NCI-H2107 (cell line): Measurements from ENCODE around the gene COPS9.

Source experiments
- DNase-seq: peaks from one replicate; lab custom pipeline; 2025; lab: John Stamatoyannopoulos, UW

COPS9 gene

DNA sequence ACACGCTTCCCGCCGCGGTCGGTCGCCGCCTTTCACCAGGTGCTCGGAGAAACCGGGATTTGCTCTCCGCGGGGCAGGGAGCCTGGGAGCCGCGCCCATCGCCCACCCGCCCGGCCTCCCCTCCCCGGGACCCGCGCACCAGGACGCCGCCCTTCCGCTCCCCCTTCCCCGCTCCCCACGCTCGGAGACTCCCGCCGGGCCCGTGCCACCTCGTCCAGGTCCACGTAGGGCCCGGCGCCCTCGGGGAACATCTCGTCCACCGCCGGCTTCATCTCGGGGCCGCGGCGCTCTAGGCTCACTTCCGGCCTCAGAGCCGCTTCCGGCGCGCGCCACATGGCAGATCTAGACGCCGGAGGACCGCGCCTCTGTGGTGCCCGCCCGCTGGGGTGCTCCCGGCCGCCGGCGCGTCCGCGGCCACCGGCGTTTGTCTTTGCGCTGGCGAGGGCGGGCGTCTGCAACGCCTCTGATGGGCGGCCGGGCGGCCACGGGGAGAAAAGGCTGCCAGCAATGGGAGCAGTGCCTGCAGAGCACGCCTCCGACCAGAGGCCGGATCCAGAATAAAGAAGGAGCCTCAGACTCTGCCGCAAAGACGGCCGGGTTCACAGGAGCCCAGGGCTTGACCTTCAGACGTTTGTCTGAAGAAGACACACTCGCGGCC, at the start of gene COPS9:
Gene COPS9, minus strand, starts transcription at position 293 of the 658 bp plus-strand sequence. Its CDS starts 21 bp downstream, at position 272.
- DNase-seq: peak; percentile 73

DNA sequence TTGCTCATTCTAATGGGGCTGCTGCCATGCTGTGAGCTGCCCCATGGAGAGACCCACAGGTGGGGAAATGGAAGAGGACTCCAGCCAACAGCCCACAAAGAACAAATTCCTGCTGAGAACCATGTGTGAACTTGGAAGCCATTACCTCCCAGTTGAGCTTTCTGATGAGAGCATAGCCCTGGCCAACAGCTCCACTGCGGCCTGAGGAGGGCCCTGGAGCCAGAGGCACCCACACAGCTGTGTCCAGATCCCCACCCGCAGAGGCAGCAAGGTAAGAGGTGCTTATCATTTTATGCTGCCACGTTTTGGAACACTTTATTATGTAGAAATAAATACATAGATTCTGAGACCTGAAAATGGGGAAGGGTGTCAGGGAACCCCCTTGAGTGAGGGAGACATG, 48.6 kb upstream of the COPS9 start:
- no peak for DNase-seq

DNA sequence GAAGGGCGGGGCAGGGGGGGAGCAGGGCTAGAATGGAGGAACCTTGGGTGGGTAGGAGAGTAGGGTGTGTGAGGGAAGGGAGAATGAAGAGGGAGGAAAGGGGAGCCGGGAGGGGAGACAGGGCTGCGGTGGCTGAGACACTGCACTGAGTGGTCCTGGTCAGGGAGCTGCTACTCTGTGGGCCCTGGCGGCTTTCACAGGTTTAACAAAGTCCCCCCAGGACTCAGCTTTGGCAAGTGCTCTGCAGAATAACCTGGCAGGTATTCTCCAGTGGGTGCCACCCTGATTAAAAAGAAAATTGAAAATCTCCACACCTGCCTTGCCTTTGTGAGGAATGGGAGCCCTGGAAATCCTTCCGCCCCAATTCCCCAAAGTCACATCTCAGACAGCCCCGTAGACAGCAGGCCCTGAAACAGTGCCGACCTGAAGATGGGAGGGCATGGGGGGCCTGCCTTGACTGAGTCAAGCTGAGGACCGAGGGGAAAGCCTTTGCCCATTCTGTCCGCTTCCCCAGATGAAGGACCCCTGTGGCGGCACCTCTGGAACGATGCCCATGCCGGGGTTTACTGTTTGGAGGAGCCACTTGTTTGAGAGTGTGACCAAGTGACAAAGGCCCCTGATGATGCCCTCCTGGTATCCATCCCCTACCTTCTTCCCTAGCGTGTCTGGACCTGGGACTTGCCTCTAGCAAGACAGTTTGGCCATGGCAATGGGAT, 47.9 kb upstream of the COPS9 start:
- no peak for DNase-seq

DNA sequence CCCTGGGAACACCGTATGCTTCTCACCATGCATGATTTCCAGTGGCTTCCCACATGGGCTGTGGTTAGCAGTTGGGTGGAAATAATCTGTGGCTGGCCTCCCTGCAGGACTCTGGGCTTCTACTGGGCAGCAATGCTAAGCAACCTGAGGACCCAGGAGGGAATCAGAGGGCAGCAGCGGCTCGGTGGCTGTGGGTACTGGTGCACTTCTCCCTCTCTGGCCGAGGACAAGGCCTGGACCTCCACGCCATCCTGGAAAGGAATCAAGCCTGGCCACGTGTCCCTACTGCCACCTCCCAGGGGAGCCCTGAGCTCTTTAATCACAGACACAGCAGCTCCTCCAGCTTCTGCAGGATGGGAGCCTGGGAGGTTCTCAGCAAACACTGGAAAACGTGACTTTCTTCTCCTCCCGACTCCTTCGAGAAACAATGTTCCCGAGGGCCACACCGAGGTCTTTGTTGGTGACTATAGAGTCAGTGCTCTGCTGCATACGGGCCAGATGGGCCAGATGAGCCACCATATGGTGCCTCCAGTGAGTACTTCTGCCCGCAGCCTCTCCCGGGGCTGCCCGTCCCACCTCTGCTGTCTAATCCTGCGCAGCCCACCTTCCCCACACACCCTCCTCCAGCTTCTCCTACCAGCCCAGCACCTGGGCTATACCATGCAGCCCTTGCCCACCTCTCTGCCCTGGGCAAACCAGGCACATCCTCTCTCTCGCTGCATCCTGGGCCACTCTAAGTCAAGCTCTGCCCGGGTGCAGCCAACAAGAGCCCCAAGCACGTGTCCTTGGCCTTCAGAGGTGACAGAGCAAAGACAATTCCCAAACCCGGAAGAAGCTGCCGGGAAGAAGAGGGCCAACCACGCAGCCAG, 47.1 kb upstream of the COPS9 start:
- no peak for DNase-seq

DNA sequence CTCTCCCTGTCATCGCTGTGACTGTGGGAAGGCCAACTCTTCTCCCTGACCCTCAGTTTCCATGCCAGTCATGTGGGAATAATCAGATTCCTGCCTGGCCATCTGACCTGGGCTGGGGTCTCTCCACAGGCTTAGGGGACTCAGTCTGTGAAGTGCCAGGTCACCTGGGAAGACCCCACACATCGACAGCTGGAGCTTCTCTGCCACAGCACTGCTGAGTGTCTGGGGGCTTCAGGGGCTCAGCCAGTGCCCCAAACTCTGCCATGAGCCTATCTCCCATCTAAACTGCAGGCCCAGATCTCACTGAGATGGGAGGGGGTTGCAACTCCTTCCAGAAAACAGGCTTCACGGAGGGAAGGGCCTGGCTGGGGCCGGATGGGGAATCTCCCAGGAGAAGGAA, 46.4 kb upstream of the COPS9 start:
- DNase-seq: no peak

DNA sequence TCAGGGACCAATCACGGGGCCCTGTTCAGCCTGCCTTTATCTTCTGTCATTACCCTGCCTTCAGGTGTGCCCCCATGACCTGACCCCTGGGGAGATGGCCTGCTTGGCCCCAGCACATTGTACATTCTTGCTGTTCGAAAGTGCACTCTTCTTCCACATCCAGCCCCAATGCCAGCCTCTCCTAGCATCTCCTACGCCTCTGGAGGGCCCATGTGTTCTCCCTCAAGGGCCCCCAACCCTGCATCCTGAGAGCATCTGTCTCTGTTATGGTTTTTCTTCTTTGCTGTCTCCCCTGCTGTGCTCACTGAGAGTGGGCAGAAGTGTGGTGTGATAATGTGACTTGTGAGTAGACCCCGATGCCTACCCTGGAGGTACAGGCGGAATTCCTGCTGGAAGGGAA, 45.9 kb upstream of the COPS9 start:
- no peak for DNase-seq

DNA sequence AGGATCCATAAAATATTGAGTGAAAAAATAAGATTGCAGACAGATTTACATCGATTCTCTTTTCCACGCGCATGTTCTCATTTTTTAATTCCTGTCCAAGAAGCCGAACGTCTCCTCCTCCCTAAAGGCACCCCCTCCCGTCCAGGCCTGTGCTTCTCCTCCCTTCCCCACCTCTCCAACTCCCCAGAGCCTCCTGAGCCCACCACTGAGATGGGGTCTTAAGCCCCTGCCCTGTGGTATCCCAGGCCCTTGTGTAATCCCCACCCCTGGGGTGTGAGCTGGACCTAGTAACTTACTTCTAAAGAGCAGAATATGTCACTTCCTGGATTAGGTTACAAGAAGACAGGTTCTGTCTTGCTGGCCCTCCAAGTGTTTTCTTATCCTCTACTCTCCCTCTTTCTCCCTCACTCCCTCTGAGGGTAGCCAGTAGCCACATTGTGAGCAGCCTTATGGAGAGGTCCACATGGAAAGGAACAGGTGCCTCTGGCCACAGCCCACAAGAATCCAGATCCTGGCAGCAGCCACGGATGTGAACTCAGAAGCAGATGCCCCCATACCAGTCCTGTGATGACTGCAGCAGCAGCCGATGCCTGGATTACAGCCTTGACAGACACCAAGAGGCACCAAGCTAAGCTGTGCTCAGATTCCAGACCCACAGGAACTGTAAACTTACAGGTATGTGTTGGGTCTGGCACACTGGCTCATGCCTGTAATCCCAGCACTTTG, 44.0 kb upstream of the COPS9 start:
- no peak for DNase-seq

DNA sequence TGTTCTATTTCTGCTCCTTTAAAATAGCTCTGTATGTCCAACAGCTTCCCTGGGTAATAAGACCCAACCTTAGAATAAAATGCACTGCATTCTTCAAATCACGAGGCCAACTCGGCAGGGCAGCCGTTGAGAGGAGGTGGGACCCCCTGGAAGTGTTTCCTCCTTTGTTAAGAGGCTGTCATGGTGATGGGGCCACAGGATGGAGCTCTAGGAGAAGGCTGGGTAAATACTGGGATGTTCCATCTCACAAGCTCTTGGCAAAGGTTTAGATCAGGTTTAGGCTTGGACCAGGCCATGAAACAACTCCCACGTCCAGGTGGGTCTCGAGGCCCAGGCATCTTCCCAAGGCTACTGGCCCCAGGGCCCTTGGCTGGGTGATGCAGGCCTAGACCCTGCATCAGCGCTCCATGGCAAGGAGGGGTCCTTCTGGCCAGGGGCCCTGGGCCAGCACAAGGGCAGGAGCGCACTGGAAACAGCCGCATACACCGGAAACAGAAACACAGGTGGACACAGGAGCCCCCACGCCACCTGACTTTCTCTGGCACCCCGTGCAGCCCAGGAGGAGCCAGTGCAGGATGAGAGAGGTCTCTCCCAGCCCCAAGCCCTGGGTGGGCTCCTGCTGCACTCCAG, 43.2 kb upstream of the COPS9 start:
- DNase-seq: no peak

DNA sequence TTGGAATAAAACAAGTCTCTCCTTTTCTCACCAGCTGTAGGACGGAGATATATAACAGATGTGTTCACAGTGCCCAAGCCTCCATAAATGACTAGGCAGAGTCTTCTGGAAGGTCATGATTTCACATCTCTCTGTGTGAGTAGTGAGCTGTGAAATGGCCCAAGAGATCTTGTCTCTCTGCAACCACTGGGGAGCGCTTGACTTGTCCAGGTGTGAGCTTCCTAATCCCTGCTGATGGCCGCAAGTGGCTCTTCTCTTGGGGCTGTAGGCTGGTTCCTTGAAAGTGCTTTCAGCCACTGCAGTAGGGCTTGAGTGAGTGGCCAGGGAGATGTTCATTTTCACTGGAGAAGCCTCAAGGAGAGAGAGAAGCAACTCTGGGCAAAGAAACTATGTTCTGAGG, 42.5 kb upstream of the COPS9 start:
- DNase-seq: no peak

DNA sequence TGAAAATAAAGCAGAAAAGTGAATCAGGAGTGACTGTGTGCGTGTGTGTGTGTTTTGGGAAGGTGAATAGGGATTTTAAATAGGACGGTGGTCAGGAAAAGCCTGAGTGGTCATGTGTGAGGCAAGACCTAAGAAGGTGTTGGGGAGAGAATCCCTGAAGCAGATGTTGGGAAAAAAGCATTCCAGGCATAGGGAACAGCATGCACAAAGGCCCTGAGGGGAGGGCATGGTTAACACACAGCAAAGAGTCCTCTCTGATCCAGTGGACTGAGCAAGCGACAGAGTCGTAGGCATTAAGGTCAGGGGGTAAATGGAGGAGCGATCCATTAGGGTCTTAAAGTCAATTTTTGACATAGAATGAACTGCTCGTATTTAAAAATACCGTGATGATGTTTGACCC, 38.4 kb upstream of the COPS9 start:
- no peak for DNase-seq

DNA sequence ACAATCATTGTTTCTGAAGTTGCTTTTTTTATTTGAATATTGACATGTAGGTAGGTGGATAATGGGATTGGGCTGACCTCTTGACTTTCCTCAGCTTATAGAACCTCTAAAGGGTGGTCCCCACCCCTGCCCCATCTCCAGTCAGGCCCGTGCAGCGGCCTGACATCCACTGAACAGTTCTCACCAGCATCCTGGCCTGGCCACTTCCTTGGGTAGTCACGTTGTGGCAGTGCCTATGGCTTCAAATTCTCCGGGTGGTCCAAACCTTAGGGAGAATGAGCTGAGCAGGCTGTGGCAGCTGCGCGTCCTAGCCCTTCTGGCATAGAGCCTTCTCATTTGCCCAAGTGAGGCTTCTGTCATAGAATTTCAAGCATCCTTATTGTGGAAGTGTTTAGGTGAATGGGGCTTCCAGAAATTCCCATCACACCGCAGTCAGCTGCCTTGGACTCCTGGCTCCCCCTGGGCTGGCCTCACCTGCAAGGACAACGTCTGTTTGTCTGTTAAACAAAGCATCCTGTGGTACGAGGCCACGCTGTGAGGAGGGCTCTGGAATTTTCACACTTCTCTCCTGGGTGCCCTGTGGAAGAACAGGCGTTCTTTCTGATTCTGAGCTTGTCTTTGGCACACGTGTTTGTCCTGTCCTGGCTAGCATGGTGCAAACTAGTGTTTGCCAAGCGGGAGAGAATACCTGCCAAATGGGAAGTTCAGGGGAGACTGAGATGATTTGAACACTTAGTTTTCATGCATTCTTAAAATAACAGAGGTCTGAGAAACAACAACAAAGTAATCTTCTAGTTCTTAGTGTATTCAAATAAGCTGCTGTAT, 36.2 kb upstream of the COPS9 start:
- no peak for DNase-seq

DNA sequence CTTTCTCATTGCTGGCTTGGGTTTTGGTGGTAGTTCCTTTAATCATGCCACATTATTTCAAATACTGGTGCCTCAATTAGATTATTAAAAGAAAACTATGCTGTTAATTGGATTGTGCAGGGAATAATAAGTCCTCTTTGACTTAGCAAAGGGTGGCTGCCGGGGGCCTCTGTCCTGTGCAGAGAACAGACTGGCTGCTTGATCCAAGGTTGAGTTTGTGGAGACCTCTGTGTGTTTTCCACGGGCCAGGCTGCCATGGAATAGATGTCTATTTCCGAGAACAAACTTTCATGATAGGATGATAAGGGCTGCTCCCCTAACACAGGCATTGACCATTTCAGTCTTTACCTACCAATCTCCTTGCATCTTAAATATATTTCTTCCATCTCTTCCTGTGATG, 34.8 kb upstream of the COPS9 start:
- no peak for DNase-seq

DNA sequence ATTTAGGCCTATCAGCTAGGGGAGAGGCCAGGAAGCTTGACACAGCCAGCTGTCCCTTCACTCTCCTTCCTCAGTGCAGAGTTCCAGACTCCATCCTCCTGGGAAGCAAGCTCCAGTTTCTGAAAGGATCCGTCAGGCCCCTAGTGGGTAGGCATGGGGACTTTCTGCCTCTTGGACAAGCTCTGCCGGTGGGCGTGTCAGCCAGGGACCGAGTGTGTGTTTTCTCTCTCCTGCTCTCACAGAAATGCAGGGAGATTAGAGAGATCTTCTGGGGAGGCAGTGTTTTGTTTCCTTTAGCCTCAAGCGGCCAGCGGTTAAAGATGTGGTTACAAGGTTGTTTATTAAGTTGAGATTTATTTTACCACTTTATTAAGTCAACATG, 34.2 kb upstream of the COPS9 start:
- no peak for DNase-seq

DNA sequence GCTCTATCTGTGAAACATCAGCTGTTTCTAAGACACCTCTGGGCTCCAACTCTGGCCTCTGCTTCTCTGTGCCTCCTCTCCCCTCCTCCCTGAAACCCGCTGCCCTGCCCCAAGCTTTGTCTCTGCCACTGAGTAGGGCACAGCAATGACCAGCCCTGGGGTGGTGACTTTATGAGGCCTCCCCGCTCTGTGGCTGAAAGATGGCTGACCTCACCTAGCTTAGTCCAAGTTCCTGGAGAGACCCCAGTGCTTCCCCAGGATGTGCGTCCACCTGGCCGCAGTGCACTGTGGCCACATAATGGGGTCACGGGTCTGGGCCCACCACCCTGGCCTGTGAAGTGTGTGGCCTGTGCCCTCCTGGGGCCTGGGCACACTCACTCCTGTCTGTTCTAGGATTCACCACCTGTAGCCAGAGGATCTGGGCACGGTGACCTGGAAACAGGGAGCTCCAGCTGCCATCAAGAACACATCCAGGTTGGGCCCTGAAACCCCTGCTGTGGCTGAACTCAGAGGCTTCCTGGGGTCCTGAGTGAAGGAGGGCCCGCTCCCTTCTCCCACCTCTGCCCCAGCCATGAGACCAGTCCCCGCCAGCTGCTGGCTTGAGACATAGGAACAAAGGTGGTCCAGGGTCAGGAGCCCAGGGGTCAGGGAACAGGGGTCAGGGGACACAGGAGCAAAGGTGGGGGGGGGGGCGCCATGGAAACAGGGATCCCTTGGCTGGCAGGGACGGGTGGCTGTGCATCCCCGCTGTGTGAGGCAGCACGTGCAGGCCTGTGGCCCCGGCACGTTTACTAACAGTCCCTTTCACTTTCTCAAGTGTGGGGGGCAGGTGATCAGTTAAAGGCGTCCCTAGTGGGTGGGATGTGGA, 33.6 kb upstream of the COPS9 start:
- no peak for DNase-seq

DNA sequence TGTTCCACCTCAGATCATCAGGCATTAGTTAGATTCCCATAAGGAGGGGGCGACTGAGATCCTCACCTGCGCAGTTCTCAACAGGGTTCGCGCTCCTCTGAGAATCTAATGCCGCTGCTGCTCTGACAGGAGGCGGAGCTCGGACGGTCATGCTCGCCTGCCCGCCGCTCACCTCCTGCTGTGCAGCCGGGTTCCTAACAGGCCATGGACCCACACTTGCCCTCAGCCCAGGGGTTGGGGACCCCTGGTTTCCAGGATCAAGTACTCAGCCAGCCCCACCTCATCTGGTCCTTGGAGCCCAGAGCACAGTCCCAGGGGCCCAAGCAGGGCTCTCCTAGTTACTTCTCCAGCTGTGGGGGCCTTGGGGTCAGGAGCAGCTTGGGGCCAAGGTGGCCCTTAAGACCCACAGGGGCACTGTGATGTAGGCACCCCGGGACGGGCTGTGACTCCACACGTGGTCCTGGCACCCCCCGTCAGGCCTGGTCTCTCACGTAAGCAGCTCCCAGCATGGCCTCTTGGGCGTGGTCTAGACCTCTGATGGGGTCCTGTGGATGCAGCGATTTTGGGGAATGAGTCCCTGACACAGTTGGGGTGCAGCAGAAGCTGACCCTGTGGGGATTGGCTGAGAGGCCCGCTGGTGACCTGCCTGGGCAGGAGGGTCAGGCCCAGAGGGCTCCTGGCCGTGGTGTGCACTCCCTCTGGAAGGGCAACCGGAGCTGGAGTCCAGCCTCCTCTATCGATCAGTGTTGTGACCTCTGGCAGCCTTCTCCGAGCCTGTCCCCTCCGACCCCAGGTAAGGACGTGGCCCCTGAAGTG, 32.6 kb upstream of the COPS9 start:
- DNase-seq: no peak

DNA sequence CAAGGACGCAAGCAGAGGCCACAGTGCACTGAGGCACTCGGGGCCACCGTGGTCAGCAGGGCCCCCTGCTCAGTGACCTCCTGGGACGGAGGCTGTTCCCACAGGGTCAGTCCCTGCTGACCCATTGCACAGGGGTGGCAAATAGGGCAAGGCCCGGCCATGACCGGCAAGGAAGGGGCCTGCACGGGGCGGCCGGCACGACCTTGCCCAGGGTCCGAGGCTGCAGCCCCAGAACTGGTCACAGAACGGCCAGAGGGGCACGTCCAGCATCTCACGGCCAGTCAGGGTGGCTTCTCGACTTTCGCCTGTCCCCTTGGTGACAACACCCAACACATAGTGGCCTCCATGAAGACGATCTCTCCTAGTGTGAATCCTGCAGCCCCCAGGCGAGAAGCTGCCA, 31.9 kb upstream of the COPS9 start:
- no peak for DNase-seq

DNA sequence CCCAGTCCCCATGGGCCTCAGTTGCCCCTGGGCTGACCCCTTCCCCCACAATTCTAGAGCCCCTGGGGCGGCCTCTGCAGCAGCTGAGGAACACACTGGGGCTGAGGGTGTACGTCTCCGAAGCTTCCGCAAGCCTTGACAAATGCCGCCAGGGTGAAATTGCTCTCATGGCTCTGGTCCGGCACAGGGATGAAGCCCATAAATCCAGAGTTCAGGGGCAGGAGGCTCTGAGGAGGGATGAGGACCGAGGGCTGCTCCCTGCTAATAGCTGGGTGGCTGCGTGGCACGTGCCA, 31.4 kb upstream of the COPS9 start:
- DNase-seq: no peak

DNA sequence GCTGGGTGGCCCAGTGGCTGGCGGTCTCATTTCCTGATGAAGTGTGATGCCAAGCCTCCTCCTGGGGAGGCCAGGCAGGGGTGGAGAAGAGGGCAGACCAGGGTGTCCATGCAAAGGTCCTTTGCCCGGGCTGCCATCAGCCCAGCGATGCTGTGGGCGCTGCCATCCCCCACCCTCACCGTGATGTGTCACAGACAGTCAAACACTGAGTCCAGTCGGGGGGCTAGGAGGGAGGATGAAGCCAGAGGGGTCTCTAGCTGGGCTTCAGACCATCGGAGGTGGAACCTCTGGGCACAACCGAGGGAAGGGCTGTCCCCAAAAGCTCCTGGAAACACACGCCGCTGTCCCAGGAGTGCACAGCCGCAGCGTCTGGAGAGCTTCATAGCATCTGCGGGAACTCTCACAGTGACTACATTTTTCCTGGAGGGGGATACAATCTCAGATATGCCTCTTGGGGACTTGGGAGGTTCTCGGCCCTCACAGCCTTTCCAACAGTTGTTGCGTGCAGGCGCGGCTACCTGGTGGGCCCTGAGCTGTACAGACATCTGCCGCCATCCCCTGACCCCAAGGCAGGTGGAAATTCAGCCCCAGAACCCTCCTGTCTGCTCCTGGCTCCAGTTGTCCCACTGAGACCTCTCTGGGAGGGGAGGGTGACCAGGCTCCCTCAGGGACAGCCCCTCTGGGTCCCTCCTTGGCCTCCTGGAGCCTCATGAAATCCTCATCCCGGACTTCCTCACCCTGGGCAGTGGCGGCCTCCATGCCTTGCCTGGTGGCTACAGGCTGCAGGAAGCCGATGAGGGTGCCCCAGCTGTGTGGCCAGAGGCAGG, 30.9 kb upstream of the COPS9 start:
- DNase-seq: no peak
